ENCODE results near the gene GON4L.
A peak's percentile ranks its signal among the peaks of the same experiment; 100 is the strongest.

The GON4L gene

GRCh38 chr1:155871390-155871789 lies 14.4 kb upstream of the GON4L start:
- Mint-ChIP-seq H3K4me1 (peaks cover 23% of the 10 kb centered on the region), H3K27ac (peak overlapping the region; percentile 12 to 43 (median 16)), H3K9me3 (no peaks in the 10 kb centered on the region), H3K36me3 (ENCODE audit: low read depth) (no peaks in the 10 kb centered on the region), H3K4me3 (no peak overlapping the region), H3K27me3 (ENCODE audit: low read depth) (no peaks in the 10 kb centered on the region)
- no peak for TF ChIP-seq CTCF (IDR thresholded peaks at IDR 0.05; ENCODE audit: unreplicated experiment in 3 of 3)

DNA sequence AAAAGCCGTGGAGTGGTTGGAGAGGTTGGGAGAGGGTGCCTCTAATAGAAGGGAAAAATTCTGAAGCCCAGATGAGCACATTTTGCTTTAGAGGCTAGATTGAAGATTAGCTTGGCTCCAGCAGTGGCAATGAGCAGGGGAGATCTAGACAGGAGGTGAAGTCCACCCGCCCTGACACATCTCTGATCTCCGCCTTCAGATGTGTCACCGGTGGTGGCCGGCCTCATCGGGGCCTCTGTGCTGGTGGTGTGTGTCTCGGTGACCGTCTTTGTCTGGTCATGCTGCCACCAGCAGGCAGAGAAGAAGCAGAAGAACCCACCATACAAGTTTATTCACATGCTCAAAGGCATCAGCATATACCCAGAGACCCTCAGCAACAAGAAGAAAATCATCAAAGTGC lies 10.8 kb upstream of the GON4L start:
- TF ChIP-seq CTCF (IDR thresholded peaks at IDR 0.05; ENCODE audit: unreplicated experiment in 3 of 3): no peak
- H3K9me3 Mint-ChIP-seq: no peaks in the 10 kb centered on the region
- no peaks in the 10 kb centered on the region for H3K36me3 Mint-ChIP-seq (ENCODE audit: low read depth)
- no peaks in the 10 kb centered on the region for H3K27me3 Mint-ChIP-seq (ENCODE audit: low read depth)
- H3K4me1 Mint-ChIP-seq: peaks cover 23% of the 10 kb centered on the region
- H3K27ac Mint-ChIP-seq: no peak overlapping the region
- no peak overlapping the region for H3K4me3 Mint-ChIP-seq

DNA sequence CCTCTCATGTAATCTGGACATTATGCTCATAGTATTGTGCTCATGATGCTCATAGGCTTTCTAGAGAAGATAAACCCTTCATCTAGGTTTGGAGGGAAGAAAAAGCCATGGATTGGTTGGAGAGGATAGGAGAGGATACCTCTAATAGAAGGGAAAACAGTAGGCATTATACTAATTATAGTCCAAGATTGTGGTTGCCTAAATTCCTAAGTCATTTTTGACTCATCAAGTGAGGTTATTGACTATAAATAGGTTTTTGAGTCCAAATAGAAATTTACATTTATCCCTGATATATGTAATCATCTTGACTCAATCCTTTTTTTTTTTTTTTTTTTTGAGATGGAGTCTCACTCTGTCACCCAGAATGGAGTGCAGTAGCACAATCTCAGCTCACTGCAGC lies 7.4 kb upstream of the GON4L start:
- peaks cover 8% of the 10 kb centered on the region for H3K4me1 Mint-ChIP-seq
- H3K27ac Mint-ChIP-seq: no peak overlapping the region
- H3K27me3 Mint-ChIP-seq (ENCODE audit: low read depth): peaks cover 5% of the 10 kb centered on the region
- no peaks in the 10 kb centered on the region for H3K36me3 Mint-ChIP-seq (ENCODE audit: low read depth)
- H3K4me3 Mint-ChIP-seq: no peak overlapping the region
- no peaks in the 10 kb centered on the region for H3K9me3 Mint-ChIP-seq
- TF ChIP-seq CTCF (IDR thresholded peaks at IDR 0.05; ENCODE audit: unreplicated experiment in 3 of 3): no peak

- H3K4me3 Mint-ChIP-seq: no peak overlapping the region
- peaks cover 5% of the 10 kb centered on the region for H3K27me3 Mint-ChIP-seq (ENCODE audit: low read depth)
- peaks cover 17% of the 10 kb centered on the region for H3K4me1 Mint-ChIP-seq
- H3K27ac Mint-ChIP-seq: peak overlapping the region in 1 of 3 experiments; percentile 37
- H3K36me3 Mint-ChIP-seq (ENCODE audit: low read depth): peaks cover 2% of the 10 kb centered on the region
- no peak for TF ChIP-seq CTCF (IDR thresholded peaks at IDR 0.05; ENCODE audit: unreplicated experiment in 3 of 3)
- H3K9me3 Mint-ChIP-seq: no peaks in the 10 kb centered on the region
Observed at GRCh38 chr1:155861896-155862295, 4.9 kb upstream of the GON4L start.

GRCh38 chr1:155860970-155861510 lies 4.0 kb upstream of the GON4L start:
- Mint-ChIP-seq H3K36me3 (ENCODE audit: low read depth) (peaks cover 3% of the 10 kb centered on the region), H3K4me3 (peak overlapping the region; percentile 49 to 89 (median 82)), H3K9me3 (no peaks in the 10 kb centered on the region), H3K27me3 (ENCODE audit: low read depth) (peaks cover 5% of the 10 kb centered on the region), H3K4me1 (peaks cover 19% of the 10 kb centered on the region), H3K27ac (peak overlapping the region; percentile 68 to 92 (median 87))
- no peak for TF ChIP-seq CTCF (IDR thresholded peaks at IDR 0.05; ENCODE audit: unreplicated experiment in 3 of 3)
